Trophoblast cell (in vitro differentiated cells and primary cell): ENCODE results near the gene CTXN1.
A peak's percentile ranks its signal among the peaks of the same experiment; 100 is the strongest.

Source experiments
- DNase-seq, 2 donors: peaks; one replicate each; pipeline ENCODE4 v3.0.0-alpha.2; 2016
- H2AFZ ChIP-seq: 2 replicates; pipeline ENCODE4 v1.6.1; 2013; ENCODE audit warnings: low read length, moderate library complexity, mild to moderate bottlenecking; ENCODE audit not compliant: insufficient read depth, poor library complexity
- H2AK5ac ChIP-seq: 2 replicates; pipeline ENCODE4 v1.6.1; 2013; ENCODE audit warnings: mild to moderate bottlenecking, low read length
- H2BK120ac ChIP-seq: 2 replicates; pipeline ENCODE4 v1.6.1; 2013; ENCODE audit warnings: low read length, mild to moderate bottlenecking, moderate library complexity; ENCODE audit not compliant: insufficient read depth, poor library complexity
- H2BK12ac ChIP-seq: 2 replicates; pipeline ENCODE4 v1.6.1; 2013; ENCODE audit warnings: mild to moderate bottlenecking, low read length, moderate library complexity
- H2BK5ac ChIP-seq: 2 replicates; pipeline ENCODE4 v1.6.1; 2013; ENCODE audit warnings: low read length, low read depth, moderate library complexity, mild to moderate bottlenecking; ENCODE audit not compliant: poor library complexity
- H3K14ac ChIP-seq: 2 replicates; pipeline ENCODE4 v1.6.1; 2013; ENCODE audit warnings: mild to moderate bottlenecking, low read length
- H3K18ac ChIP-seq: 2 replicates; pipeline ENCODE4 v1.6.1; 2013; ENCODE audit warnings: mild to moderate bottlenecking, low read length
- H3K23ac ChIP-seq: 2 replicates; pipeline ENCODE4 v1.6.1; 2013; ENCODE audit warnings: low read length
- H3K27ac ChIP-seq: 2 replicates; pipeline ENCODE4 v1.5.1; 2013; ENCODE audit warnings: low read depth, mild to moderate bottlenecking, inconsistent platforms, low read length, moderate library complexity
- H3K27me3 ChIP-seq: 2 replicates; pipeline ENCODE4 v1.6.1; 2013; ENCODE audit warnings: inconsistent platforms, mild to moderate bottlenecking, low read length, moderate library complexity; ENCODE audit not compliant: insufficient read depth
- H3K36me3 ChIP-seq, 2 experiments: 1 replicate in 1 of 2; 2 replicates in 1 of 2; pipeline ENCODE4 v1.6.1; 2013; ENCODE audit warnings: low read length in 2 of 2, mild to moderate bottlenecking in 2 of 2, moderate library complexity in 1 of 2; ENCODE audit not compliant: insufficient read depth in 2 of 2, control insufficient read depth in 1 of 2
- H3K4ac ChIP-seq: 2 replicates; pipeline ENCODE4 v1.6.1; 2013; ENCODE audit warnings: low read depth, mild to moderate bottlenecking, low read length, moderate library complexity
- H3K4me1 ChIP-seq, 2 experiments: 1 replicate in 1 of 2; 2 replicates in 1 of 2; pipeline ENCODE4 v1.6.1; 2013; ENCODE audit warnings: low read length in 2 of 2, mild to moderate bottlenecking in 2 of 2, moderate library complexity in 1 of 2; ENCODE audit not compliant: insufficient read depth in 2 of 2, control insufficient read depth in 1 of 2
- H3K4me2 ChIP-seq: 2 replicates; pipeline ENCODE4 v1.6.1; 2013; ENCODE audit warnings: inconsistent platforms, mild to moderate bottlenecking, low read length, moderate library complexity
- H3K4me3 ChIP-seq: 2 replicates; pipeline ENCODE4 v1.5.1; 2013; ENCODE audit warnings: mild to moderate bottlenecking, low read depth, low read length, inconsistent platforms
- H3K79me1 ChIP-seq: one replicate; pipeline ENCODE4 v1.6.1; 2013; ENCODE audit warnings: low read length
- H3K79me2 ChIP-seq: 2 replicates; pipeline ENCODE4 v1.6.1; 2013; ENCODE audit warnings: low read length, mild to moderate bottlenecking; ENCODE audit not compliant: control insufficient read depth, insufficient read depth, poor library complexity
- H3K9ac ChIP-seq: 2 replicates; pipeline ENCODE4 v1.6.1; 2013; ENCODE audit warnings: mild to moderate bottlenecking, low read length
- H3K9me3 ChIP-seq: 2 replicates; pipeline ENCODE4 v1.6.1; 2013; ENCODE audit warnings: low read depth, mild to moderate bottlenecking, control low read depth, inconsistent platforms, low read length; ENCODE audit not compliant: insufficient read depth
- H4K12ac ChIP-seq: 2 replicates; pipeline ENCODE4 v1.6.1; 2013; ENCODE audit warnings: low read depth, mild to moderate bottlenecking, low read length, moderate library complexity
- H4K8ac ChIP-seq: 2 replicates; pipeline ENCODE4 v1.6.1; 2013; ENCODE audit warnings: low read depth, mild to moderate bottlenecking, low read length, moderate library complexity
- H4K91ac ChIP-seq: one replicate; pipeline ENCODE4 v1.6.1; 2013; ENCODE audit warnings: low read depth, mild to moderate bottlenecking, low read length, moderate library complexity
- WGBS: extraction: QIAGEN DNeasy Blood & Tissue Kit; methylation state at CpG from one replicate; pipeline ENCODE4 v1.1.7; 2013; ENCODE audit warnings: missing lambda C conversion rate; ENCODE audit not compliant: insufficient read length, insufficient coverage; ENCODE audit errors: extremely low coverage; 5-methylcytosine and 5-hydroxymethylcytosine counted together

Gene CTXN1

GRCh38 chr19:7914598-7915045, 11.3 kb downstream of the CTXN1 start, which contains the start of gene TGFBR3L:
TGFBR3L (plus strand) TSS chr19:7914830.
- no peak within 1 kb of the TSS for H2BK5ac ChIP-seq

GRCh38 chr19:7914099-7914498, 11.8 kb downstream of the CTXN1 start:
- Histone ChIP-seq H3K4me3 (no peak overlapping the region), H3K27me3 (peaks cover 31% of the 10 kb centered on the region), H3K9ac (no peak overlapping the region), H3K79me1 (no peaks in the 10 kb centered on the region), H2BK5ac (no peak overlapping the region), H3K9me3 (peaks cover 7% of the 10 kb centered on the region), H3K4me2 (no peak overlapping the region), H2BK12ac (no peak overlapping the region), H3K27ac (no peak overlapping the region), H2AK5ac (no peak overlapping the region), H2AFZ (no peak overlapping the region), H3K79me2 (no peaks in the 10 kb centered on the region), H3K4ac (no peak overlapping the region), H4K8ac (no peak overlapping the region), H3K18ac (no peak overlapping the region), H3K23ac (no peak overlapping the region), H2BK120ac (no peak overlapping the region), H3K36me3 (peaks cover 35 to 39% of the 10 kb centered on the region in 2 experiments), H3K14ac (no peak overlapping the region), H4K12ac (no peak overlapping the region), H4K91ac (no peak overlapping the region), H3K4me1 (peaks cover 11 to 14% of the 10 kb centered on the region in 2 experiments)
- no peak for DNase-seq
- WGBS = no CpG with 5 or more reads among the region's 12 CpGs

More at GRCh38 chr19:7914598-7915045, 11.3 kb downstream of the CTXN1 start, which contains the start of gene TGFBR3L:
- Histone ChIP-seq H3K27me3 (peaks cover 31% of the 10 kb centered on the region), H3K79me2 (no peaks in the 10 kb centered on the region), H3K9me3 (peaks cover 7% of the 10 kb centered on the region), H3K4me1 (peaks cover 13 to 16% of the 10 kb centered on the region in 2 experiments), H2BK120ac (no peak within 1 kb of the TSS), H3K4me3 (peak within 1 kb of the TSS; percentile 31), H3K79me1 (no peaks in the 10 kb centered on the region), H3K18ac (no peak within 1 kb of the TSS), H4K8ac (no peak within 1 kb of the TSS), H2AFZ (no peak within 1 kb of the TSS), H2AK5ac (no peak within 1 kb of the TSS), H4K91ac (no peak within 1 kb of the TSS), H4K12ac (no peak within 1 kb of the TSS), H3K14ac (no peak within 1 kb of the TSS), H3K27ac (no peak within 1 kb of the TSS), H3K9ac (no peak within 1 kb of the TSS), H3K4ac (no peak within 1 kb of the TSS), H3K23ac (no peak within 1 kb of the TSS), H3K36me3 (peaks cover 30 to 35% of the 10 kb centered on the region in 2 experiments), H2BK12ac (no peak within 1 kb of the TSS), H3K4me2 (no peak within 1 kb of the TSS)
- no peak for DNase-seq
- no CpG with 5 or more reads among the region's 12 CpGs for whole genome bisulfite sequencing

GRCh38 chr19:7913652-7914051, 12.3 kb downstream of the CTXN1 start:
- no peak overlapping the region for H3K14ac ChIP-seq
- H3K9me3 ChIP-seq = peaks cover 6% of the 10 kb centered on the region
- no peak overlapping the region for H3K4me3 ChIP-seq
- no peak for DNase-seq
- no peak overlapping the region for H2BK5ac ChIP-seq
- WGBS = no CpG with 5 or more reads among the region's 10 CpGs
- no peak overlapping the region for H2AFZ ChIP-seq
- no peak overlapping the region for H3K4me2 ChIP-seq
- no peak overlapping the region for H3K9ac ChIP-seq
- H3K23ac ChIP-seq = no peak overlapping the region
- H3K27me3 ChIP-seq = peaks cover 31% of the 10 kb centered on the region
- no peak overlapping the region for H3K4ac ChIP-seq
- H3K36me3 ChIP-seq = peaks cover 36 to 41% of the 10 kb centered on the region in 2 experiments
- no peaks in the 10 kb centered on the region for H3K79me1 ChIP-seq
- H2BK120ac ChIP-seq = no peak overlapping the region
- no peak overlapping the region for H3K18ac ChIP-seq
- peaks cover 11 to 14% of the 10 kb centered on the region in 2 experiments for H3K4me1 ChIP-seq
- H4K12ac ChIP-seq = no peak overlapping the region
- no peak overlapping the region for H4K91ac ChIP-seq
- no peak overlapping the region for H3K27ac ChIP-seq
- no peak overlapping the region for H4K8ac ChIP-seq
- H3K79me2 ChIP-seq = no peaks in the 10 kb centered on the region
- H2AK5ac ChIP-seq = no peak overlapping the region
- no peak overlapping the region for H2BK12ac ChIP-seq

GRCh38 chr19:7912697-7913564, 13.0 kb downstream of the CTXN1 start:
- Histone ChIP-seq H3K36me3 (peaks cover 36 to 41% of the 10 kb centered on the region in 2 experiments), H3K4me3 (no peak overlapping the region), H3K79me1 (no peaks in the 10 kb centered on the region), H3K9ac (no peak overlapping the region), H3K9me3 (peaks cover 4% of the 10 kb centered on the region), H3K27ac (no peak overlapping the region), H2BK120ac (no peak overlapping the region), H4K12ac (no peak overlapping the region), H3K27me3 (peaks cover 26% of the 10 kb centered on the region), H4K91ac (no peak overlapping the region), H3K18ac (no peak overlapping the region), H3K23ac (no peak overlapping the region), H2AK5ac (no peak overlapping the region), H2AFZ (no peak overlapping the region), H3K14ac (no peak overlapping the region), H3K4me2 (no peak overlapping the region), H2BK12ac (no peak overlapping the region), H3K4me1 (peaks cover 11 to 14% of the 10 kb centered on the region in 2 experiments), H4K8ac (no peak overlapping the region), H3K79me2 (no peaks in the 10 kb centered on the region), H3K4ac (no peak overlapping the region), H2BK5ac (no peak overlapping the region)
- WGBS = no CpG with 5 or more reads among the region's 39 CpGs
- no peak for DNase-seq
